Neuron (in vitro differentiated cells): Measurements from ENCODE around the gene KRABD2.

ENCODE experiments used
- H2AFZ ChIP-seq: one replicate; pipeline ENCODE4 v1.6.1; 2013; ENCODE audit warnings: low read depth, mild to moderate bottlenecking, inconsistent platforms, low read length, moderate library complexity
- H3K27me3 ChIP-seq: one replicate; pipeline ENCODE4 v1.6.1; 2013; ENCODE audit warnings: low read length; ENCODE audit not compliant: insufficient read depth
- H3K36me3 ChIP-seq: one replicate; pipeline ENCODE4 v1.6.1; 2013; ENCODE audit warnings: low read length; ENCODE audit not compliant: insufficient read depth
- H3K4me1 ChIP-seq: one replicate; pipeline ENCODE4 v1.6.1; 2013; ENCODE audit warnings: low read length; ENCODE audit not compliant: insufficient read depth
- H3K4me3 ChIP-seq: 2 replicates; pipeline ENCODE4 v1.5.1; 2013; ENCODE audit warnings: mild to moderate bottlenecking, low read length, moderate library complexity
- H3K9me3 ChIP-seq: one replicate; pipeline ENCODE4 v1.6.1; 2013; ENCODE audit warnings: low read length

Gene KRABD2

GRCh38 chr17:8345052-8345690, 31.3 kb downstream of the KRABD2 start:
- Histone ChIP-seq H3K9me3 (no peaks in the 10 kb centered on the region), H3K4me1 (peaks cover 2% of the 10 kb centered on the region), H3K4me3 (no peak overlapping the region), H3K36me3 (no peaks in the 10 kb centered on the region), H3K27me3 (peaks cover 16% of the 10 kb centered on the region), H2AFZ (no peak overlapping the region)

- Histone ChIP-seq H3K9me3 (no peaks in the 10 kb centered on the region), H3K4me3 (no peak overlapping the region), H3K36me3 (no peaks in the 10 kb centered on the region)
Measured at GRCh38 chr17:8341456-8341855, 35.0 kb downstream of the KRABD2 start.

GRCh38 chr17:8339540-8339939, 37.0 kb downstream of the KRABD2 start, which contains the start of gene ODF4:
Gene ODF4 (plus strand): TSS chr17:8339840. CDS start chr17:8340052, 212 bp downstream.
- Histone ChIP-seq H3K9me3 (no peaks in the 10 kb centered on the region), H3K27me3 (peaks cover 28% of the 10 kb centered on the region), H2AFZ (no peak within 1 kb of the TSS), H3K36me3 (no peaks in the 10 kb centered on the region), H3K4me3 (no peak within 1 kb of the TSS), H3K4me1 (peaks cover 11% of the 10 kb centered on the region)

More at GRCh38 chr17:8341456-8341855, 35.0 kb downstream of the KRABD2 start:
- Histone ChIP-seq H3K4me1 (peaks cover 11% of the 10 kb centered on the region), H2AFZ (no peak overlapping the region), H3K27me3 (peaks cover 27% of the 10 kb centered on the region)

GRCh38 chr17:8338753-8339140, 37.8 kb downstream of the KRABD2 start:
- no peaks in the 10 kb centered on the region for H3K36me3 ChIP-seq
- H3K4me3 ChIP-seq = no peak overlapping the region
- H3K4me1 ChIP-seq = peaks cover 11% of the 10 kb centered on the region
- H3K9me3 ChIP-seq = no peaks in the 10 kb centered on the region
- no peak overlapping the region for H2AFZ ChIP-seq
- H3K27me3 ChIP-seq = peaks cover 28% of the 10 kb centered on the region

GRCh38 chr17:8337802-8338752, 38.4 kb downstream of the KRABD2 start:
- no peak overlapping the region for H3K4me3 ChIP-seq
- H3K36me3 ChIP-seq = no peaks in the 10 kb centered on the region
- peaks cover 28% of the 10 kb centered on the region for H3K27me3 ChIP-seq
- peaks cover 14% of the 10 kb centered on the region for H3K4me1 ChIP-seq
- no peaks in the 10 kb centered on the region for H3K9me3 ChIP-seq
- no peak overlapping the region for H2AFZ ChIP-seq

- Histone ChIP-seq H3K36me3 (no peaks in the 10 kb centered on the region), H3K9me3 (no peaks in the 10 kb centered on the region), H3K4me1 (peaks cover 17% of the 10 kb centered on the region), H3K27me3 (peaks cover 16% of the 10 kb centered on the region), H3K4me3 (no peak overlapping the region), H2AFZ (no peak overlapping the region)
Measured at GRCh38 chr17:8333281-8333680, 43.2 kb downstream of the KRABD2 start.

GRCh38 chr17:8332688-8333087, 43.8 kb downstream of the KRABD2 start:
- no peak overlapping the region for H3K4me3 ChIP-seq
- no peak overlapping the region for H2AFZ ChIP-seq
- no peaks in the 10 kb centered on the region for H3K36me3 ChIP-seq
- peaks cover 22% of the 10 kb centered on the region for H3K27me3 ChIP-seq
- no peaks in the 10 kb centered on the region for H3K9me3 ChIP-seq
- H3K4me1 ChIP-seq = peaks cover 11% of the 10 kb centered on the region

GRCh38 chr17:8332128-8332527, 44.4 kb downstream of the KRABD2 start:
- Histone ChIP-seq H3K4me3 (no peak overlapping the region), H3K9me3 (no peaks in the 10 kb centered on the region), H2AFZ (no peak overlapping the region), H3K4me1 (peaks cover 10% of the 10 kb centered on the region), H3K36me3 (no peaks in the 10 kb centered on the region), H3K27me3 (peaks cover 28% of the 10 kb centered on the region)

- no peaks in the 10 kb centered on the region for H3K36me3 ChIP-seq
- H3K9me3 ChIP-seq = no peaks in the 10 kb centered on the region
- H2AFZ ChIP-seq = no peak overlapping the region
- H3K4me3 ChIP-seq = no peak overlapping the region
- peaks cover 2% of the 10 kb centered on the region for H3K4me1 ChIP-seq
- H3K27me3 ChIP-seq = peaks cover 47% of the 10 kb centered on the region
Measured at GRCh38 chr17:8327303-8327649, 49.2 kb downstream of the KRABD2 start.
